ENCODE data around the gene CRYBB1.
"Not testable (repeated sequence)": the region's sequence is repeated elsewhere in the genome, so short reads cannot be mapped to it uniquely, and the experiment has no call there.

CRYBB1 gene

DNA sequence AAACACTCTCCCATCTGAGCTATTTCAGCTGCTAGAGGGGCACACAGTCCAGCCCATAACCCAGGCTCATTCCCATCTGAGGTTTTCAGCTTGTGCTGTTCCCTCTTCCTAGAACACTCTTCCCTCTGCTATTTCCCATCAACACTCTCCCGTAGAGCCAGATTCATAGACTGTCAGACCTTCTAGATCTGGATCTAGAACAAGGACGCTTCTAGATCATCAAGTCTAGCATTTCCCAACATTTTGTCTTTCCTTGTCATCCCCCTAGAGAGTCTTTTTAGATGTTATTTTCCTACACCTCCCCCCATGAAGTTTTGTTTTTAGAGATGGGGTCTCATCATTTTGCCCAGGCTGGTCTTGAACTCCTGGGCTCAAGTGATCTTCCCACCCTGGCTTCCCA, 17.3 kb upstream of the CRYBB1 start:
- no peak for DNase-seq

- DNase-seq, result no peak
These were observed 16.4 kb upstream of the CRYBB1 start for GRCh38 chr22:26634189-26634588.

GRCh38 chr22:26632422-26633155, 14.8 kb upstream of the CRYBB1 start:
- no peak for DNase-seq

GRCh38 chr22:26631282-26631681, 13.5 kb upstream of the CRYBB1 start:
- DNase-seq, result no peak

DNA sequence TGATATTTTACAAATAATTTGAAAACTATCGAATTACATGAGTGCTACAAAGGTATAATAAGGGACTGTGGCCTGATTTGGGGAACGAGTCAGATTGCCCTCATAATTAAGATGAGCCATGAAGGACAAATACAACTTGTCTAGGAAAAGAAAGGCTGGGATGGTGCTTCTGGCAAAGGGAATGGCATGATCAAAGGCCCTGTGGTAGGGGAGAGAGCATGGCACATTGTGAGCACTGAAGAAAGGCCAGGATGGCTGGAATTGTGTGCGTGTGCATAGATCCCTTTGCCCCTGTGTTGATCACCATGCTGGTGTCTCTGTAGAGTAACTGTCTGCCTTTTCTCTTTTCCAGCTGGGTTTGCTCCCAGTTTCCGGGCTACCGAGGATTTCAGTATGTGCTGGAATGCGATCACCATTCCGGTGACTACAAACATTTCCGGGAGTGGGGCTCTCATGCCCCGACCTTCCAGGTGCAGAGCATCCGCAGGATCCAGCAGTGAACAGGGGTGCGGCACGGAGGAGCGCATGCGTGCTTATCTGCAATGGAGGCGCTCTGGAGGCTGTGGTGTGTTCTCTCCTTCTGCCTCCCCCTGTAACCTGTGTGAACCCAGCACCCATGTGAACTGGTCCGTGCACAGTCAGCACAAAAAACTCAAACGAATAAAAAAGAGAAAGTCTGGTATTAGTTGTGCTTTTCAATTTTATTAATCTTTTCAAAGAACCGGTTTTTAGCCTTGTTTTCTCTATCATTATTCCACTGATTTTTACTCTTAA, 12.3 kb upstream of the CRYBB1 start:
- no peak for DNase-seq

DNA sequence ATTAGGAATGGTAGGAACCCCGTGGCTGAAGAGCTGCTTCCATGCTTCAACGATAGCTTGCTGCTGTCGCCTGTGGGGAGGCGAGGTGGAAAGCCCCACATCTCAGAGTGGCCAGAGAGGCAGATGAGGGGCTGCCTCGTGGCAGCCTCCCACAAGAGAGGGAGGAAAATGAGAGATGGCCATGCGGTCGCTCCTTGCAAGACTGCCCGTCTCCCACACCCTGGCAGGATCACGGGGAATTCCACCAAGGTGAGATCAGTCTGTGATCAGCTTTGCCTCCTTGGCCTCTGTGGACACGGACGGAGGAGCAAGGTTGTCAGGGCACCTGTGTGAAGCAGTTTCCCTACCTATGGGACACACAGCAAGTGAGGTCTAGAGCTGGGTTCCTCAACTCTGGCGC, 7.0 kb upstream of the CRYBB1 start:
- DNase-seq, result no peak

DNA sequence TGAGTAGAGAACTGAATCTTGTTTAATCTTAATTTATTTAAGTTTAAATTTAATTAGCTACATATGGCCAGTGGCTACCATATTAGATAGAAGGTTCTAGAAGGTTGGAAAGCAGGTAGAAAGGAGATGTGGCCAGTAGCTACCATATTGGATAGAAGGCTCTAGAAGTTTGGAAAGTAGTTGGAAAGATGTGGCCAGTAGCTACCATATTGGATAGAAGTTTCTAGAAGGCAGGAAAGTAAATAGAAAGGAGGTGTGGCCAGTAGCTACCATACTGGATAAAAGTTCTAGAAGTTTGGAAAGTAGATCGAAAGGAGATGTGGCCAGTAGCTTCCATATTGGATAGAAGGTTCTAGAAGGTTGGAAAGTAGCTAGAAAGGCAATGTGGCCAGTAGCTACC, 6.2 kb upstream of the CRYBB1 start:
- no peak for DNase-seq

DNA sequence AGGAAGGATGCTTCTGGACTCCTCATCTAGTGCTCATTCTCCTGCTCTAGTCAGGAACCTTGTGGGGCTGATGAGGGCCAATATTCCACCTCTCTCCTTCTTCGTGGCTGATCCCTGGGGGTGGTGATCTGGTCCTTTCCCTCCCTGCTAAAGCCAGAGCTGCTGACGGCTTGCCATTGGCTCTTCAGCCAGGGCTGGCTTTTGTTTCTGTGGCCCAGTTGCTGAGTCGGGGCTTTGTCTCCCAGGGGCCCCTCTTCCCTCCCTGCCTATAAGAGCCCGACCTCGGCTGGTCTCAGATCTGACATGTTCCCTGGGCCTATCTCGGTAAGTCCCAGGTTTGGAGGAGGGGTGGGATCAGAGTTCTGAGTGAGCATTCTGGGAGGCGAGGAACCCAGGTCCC, 3.8 kb upstream of the CRYBB1 start, which contains the start of gene CRYBA4:
CRYBA4 (plus strand) TSS at position 301 of the 400 bp plus-strand sequence. CDS start 634 bp downstream, outside the sequence.
- no peak for DNase-seq

GRCh38 chr22:26620197-26620596, 2.4 kb upstream of the CRYBB1 start:
- DNase-seq, result no peak

GRCh38 chr22:26619510-26619909, 1.7 kb upstream of the CRYBB1 start:
- no peak for DNase-seq

- no peak for DNase-seq
These were observed 628 bp upstream of the CRYBB1 start for GRCh38 chr22:26618455-26618854.

- no peak for DNase-seq
These were observed 1.2 kb downstream of the CRYBB1 start for GRCh38 chr22:26616650-26617049.

GRCh38 chr22:26615830-26616435, 1.9 kb downstream of the CRYBB1 start:
- DNase-seq, result no peak

- no peak for DNase-seq
These were observed 2.7 kb downstream of the CRYBB1 start for GRCh38 chr22:26615149-26615548.

DNA sequence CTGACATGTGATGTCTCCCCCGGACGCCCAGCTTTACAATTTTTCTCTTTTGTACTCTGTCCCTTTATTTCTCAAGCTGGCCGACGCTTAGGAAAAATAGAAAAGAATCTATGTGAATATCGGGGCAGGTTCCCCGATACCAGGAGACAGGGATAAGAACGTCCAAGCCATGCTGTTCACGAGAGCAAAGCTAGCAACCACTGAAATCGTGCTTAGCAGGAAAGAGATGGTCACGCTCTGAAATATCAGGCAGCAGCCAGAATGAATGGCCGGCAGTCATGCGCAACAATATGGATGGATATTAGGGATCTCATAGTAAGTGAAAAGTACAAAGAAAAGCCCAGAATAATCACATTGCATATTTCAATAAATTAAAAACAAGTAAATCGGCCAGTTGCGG, 3.5 kb downstream of the CRYBB1 start:
- DNase-seq, result no peak

DNA sequence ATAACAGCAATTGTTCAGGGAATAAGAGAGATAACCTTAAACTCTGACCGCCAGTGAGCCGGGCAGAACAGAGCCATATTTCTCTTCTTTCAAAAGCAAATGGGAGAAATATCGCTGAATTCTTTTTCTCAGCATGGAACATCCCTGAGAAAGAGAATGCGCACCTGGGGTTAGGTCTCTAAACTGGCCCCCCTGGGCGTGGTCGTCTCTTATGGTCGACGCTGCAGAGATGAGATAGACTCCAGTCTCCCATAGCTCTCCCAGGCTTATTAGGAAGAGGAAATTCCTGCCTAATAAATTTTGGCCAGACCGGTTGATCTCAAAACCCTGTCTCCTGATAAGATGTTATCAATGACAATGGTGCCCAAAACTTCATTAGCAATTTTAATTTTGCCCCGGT, 4.1 kb downstream of the CRYBB1 start:
- DNase-seq, result not testable (repeated sequence)

GRCh38 chr22:26612652-26613051, 5.2 kb downstream of the CRYBB1 start:
- DNase-seq, result no peak

DNA sequence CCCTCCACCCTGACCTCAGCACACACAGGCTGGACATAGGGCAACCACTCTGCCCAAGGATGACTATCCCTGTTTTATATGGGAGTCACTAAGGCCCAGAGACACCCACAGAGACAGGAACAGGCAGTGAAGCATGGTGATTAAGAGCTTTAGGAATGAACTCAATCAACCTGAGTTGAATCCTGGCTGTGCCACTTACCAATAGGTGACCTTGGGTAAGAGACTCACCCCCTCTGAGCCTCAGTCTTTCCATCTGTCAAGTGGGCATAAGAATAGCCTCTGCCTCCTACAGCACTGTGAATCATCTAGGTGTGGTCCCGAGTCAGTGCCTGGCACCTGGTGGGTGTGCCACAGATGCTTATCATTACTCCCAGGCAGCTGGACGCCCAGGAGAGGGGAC, 6.8 kb downstream of the CRYBB1 start:
- DNase-seq, result no peak

DNA sequence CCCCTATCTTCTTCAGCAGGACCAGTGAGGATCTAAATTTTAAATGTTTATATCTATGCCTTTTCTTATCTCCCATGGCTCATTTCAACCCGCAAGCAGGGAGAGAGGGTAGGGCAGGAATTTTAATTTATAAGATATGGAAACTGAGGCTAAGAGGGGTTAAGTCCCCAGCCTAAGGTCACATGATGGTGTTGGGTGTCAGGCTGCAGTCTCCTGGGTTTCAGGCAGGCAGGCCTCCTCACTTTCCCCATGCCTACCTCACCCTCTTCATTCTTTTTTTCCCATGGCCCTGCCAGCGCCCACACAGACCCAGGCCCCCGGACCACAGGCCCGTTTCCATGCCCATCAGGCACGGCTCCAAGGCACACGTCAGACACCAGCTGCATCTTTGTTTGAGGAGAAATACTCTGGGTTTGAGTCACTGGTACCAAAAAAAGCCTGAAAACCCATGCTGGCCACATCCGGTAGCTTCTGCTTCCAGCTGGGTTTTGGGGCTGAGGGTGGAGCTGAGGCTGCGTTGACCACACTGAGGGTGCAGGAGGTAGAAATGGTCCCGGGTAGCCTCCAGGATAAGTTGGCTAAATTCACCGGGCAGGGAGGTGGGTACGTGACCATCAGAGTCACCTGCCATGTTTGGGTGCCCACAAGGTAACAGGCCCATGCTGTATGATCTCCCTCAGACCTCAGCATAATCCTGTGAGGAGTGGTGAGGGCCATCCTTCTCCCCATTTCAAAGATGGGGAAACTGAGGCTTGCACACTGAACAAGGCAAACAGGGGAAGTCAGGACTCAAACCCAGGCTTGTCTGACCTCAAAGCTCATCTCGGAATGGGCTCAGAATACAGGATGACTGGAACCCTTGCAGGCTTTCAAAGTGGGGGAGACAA, 7.5 kb downstream of the CRYBB1 start:
- peak; percentile 32 for DNase-seq

GRCh38 chr22:26609287-26609686, 8.5 kb downstream of the CRYBB1 start:
- no peak for DNase-seq

- DNase-seq, result no peak
These were observed 9.7 kb downstream of the CRYBB1 start for GRCh38 chr22:26608129-26608528.

- no peak for DNase-seq
These were observed 11.2 kb downstream of the CRYBB1 start for GRCh38 chr22:26606611-26607010.

GRCh38 chr22:26604368-26604767, 13.5 kb downstream of the CRYBB1 start:
- DNase-seq, result no peak
